ENCODE results near the gene WNT4. TPM values are rescaled to one million over a fixed set of nuclear protein-coding genes. Genes with fewer than 3 reads are reported as not detected.

Gene WNT4
- total RNA-seq, 2 experiments from 2014 or later = not detected

DNA sequence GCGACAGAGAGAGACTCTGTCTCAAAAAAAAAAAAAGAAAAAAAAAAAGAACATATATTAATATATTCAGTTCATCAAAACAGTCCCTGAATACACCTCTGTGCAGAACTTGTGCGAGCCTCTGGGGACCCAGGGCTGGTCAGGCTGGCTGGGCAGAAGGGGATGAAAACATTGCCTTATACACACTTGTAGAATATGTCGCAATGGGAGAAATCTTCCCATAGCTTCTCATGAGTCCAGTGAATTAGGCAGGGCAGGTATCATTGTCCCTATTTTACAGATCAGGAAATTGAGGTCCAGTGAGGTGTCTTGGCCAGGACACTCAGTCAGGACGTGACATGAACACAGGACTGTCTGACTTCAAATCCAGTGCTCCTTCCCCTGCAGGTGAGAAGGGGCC lies 12.6 kb upstream of the WNT4 start:
- Histone ChIP-seq H3K4me3 (ENCODE audit: low read length) (no peak overlapping the region), H3K27me3 (ENCODE audit: control insufficient read depth in 1 of 2, insufficient read depth in 2 of 2, low read length in 2 of 2) (peaks cover 0 to 8% of the 10 kb centered on the region in 2 experiments), H3K9me3 (ENCODE audit: control insufficient read depth in 1 of 2, insufficient read depth in 1 of 2, low read length in 2 of 2) (no peaks in the 10 kb centered on the region), H3K4me1 (ENCODE audit: insufficient read depth, low read length) (no peaks in the 10 kb centered on the region), H3K36me3 (ENCODE audit: insufficient read depth, low read length) (no peaks in the 10 kb centered on the region), H3K27ac (ENCODE audit: low read depth in 1 of 2, low read length in 2 of 2) (no peak overlapping the region)
- intact Hi-C loops (cut with DNase I, micrococcal nuclease) = no loop called here
- H3K4me3 Mint-ChIP-seq = no peak overlapping the region
- H3K4me1 Mint-ChIP-seq (ENCODE audit: low read depth) = no peaks in the 10 kb centered on the region
- POLR2A ChIA-PET = no interaction called here
- no peak for ATAC-seq (ENCODE audit: poor library complexity)
- TF ChIP-seq, protein P1, sequence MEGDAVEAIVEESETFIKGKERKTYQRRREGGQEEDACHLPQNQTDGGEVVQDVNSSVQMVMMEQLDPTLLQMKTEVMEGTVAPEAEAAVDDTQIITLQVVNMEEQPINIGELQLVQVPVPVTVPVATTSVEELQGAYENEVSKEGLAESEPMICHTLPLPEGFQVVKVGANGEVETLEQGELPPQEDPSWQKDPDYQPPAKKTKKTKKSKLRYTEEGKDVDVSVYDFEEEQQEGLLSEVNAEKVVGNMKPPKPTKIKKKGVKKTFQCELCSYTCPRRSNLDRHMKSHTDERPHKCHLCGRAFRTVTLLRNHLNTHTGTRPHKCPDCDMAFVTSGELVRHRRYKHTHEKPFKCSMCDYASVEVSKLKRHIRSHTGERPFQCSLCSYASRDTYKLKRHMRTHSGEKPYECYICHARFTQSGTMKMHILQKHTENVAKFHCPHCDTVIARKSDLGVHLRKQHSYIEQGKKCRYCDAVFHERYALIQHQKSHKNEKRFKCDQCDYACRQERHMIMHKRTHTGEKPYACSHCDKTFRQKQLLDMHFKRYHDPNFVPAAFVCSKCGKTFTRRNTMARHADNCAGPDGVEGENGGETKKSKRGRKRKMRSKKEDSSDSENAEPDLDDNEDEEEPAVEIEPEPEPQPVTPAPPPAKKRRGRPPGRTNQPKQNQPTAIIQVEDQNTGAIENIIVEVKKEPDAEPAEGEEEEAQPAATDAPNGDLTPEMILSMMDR (IDR thresholded peaks at IDR 0.05) = no peak
- CTCF ChIA-PET = no interaction called here
- H3K27ac Mint-ChIP-seq = no peak overlapping the region
- DNase-seq = no peak
- H3K9me3 Mint-ChIP-seq = no peaks in the 10 kb centered on the region
- no peaks in the 10 kb centered on the region for H3K36me3 Mint-ChIP-seq (ENCODE audit: low read depth)
- peaks cover 22% of the 10 kb centered on the region for H3K27me3 Mint-ChIP-seq

DNA sequence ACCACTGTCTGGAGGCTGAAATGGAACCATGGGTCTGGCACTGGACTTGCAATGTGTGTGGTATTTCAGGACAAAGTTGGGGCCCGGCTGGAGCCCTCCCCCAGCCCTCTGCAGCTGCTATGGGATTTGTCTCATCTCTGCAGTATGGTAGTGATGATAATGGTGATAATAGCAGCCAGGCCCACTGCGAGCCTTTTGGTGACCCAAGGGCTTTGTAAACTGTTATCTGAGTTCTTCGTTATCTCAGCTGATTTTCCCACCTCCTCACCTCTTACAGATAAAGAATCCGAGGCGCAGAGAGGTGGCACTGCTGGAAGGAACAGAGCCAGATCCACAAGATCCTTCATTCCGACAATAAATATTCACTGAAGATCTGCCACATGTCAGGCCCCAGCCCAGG lies 11.7 kb upstream of the WNT4 start:
- no peaks in the 10 kb centered on the region for H3K9me3 Mint-ChIP-seq
- Histone ChIP-seq H3K4me3 (ENCODE audit: low read length) (no peak overlapping the region), H3K9me3 (ENCODE audit: control insufficient read depth in 1 of 2, insufficient read depth in 1 of 2, low read length in 2 of 2) (no peaks in the 10 kb centered on the region), H3K36me3 (ENCODE audit: insufficient read depth, low read length) (no peaks in the 10 kb centered on the region), H3K27me3 (ENCODE audit: control insufficient read depth in 1 of 2, insufficient read depth in 2 of 2, low read length in 2 of 2) (peaks cover 0 to 8% of the 10 kb centered on the region in 2 experiments), H3K4me1 (ENCODE audit: insufficient read depth, low read length) (no peaks in the 10 kb centered on the region), H3K27ac (ENCODE audit: low read depth in 1 of 2, low read length in 2 of 2) (no peak overlapping the region)
- H3K4me1 Mint-ChIP-seq (ENCODE audit: low read depth) = no peaks in the 10 kb centered on the region
- TF ChIP-seq, protein P1 (IDR thresholded peaks at IDR 0.05) = no peak
- H3K4me3 Mint-ChIP-seq = no peak overlapping the region
- no peaks in the 10 kb centered on the region for H3K36me3 Mint-ChIP-seq (ENCODE audit: low read depth)
- no peak overlapping the region for H3K27ac Mint-ChIP-seq
- intact Hi-C loops (cut with DNase I, micrococcal nuclease) = no loop called here
- peaks cover 27% of the 10 kb centered on the region for H3K27me3 Mint-ChIP-seq
- ATAC-seq (ENCODE audit: poor library complexity) (no peak), DNase-seq (no peak)
- POLR2A ChIA-PET = no interaction called here
- CTCF ChIA-PET = no interaction called here

DNA sequence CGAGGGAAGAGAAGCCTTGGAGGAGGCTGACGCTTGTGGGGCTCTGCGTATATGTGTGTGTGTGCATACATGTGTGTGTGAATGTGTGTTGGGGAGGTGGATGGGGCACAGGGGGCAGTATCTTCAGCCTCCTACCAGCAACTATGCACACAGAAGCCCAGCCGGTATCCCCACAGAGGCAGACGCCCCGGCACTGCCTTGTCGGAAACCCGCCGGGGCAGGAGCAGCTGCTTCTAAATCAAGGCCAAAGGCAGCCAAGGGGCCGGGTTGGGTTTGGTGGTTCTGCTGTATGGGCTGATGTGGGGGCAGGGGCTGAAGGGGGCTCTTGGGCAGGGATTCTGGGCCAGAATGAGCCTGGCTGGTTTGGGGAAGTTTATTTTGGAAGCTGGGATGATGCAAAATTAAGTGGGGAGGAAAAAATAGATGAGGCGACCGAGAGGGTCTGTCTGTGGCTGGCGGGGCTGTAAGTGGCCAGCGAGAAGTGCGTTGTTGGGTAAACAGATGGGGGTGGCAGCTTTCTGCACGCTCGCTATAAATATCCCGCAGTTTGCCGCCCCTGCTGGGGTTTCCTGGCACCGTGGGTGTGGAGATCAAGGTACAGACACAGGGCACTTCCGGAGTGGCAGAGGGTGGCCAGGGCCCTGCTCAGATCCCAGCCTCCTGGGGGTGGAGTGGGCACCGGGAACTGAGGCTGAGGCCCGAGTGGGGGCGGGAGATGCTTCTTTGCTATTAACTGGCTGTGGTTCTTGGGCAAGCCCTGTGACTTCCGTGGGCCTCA lies 11.0 kb upstream of the WNT4 start:
- no peaks in the 10 kb centered on the region for H3K36me3 ChIP-seq (ENCODE audit: insufficient read depth, low read length)
- CTCF ChIA-PET = no interaction called here
- no peaks in the 10 kb centered on the region for H3K9me3 ChIP-seq (ENCODE audit: control insufficient read depth in 1 of 2, insufficient read depth in 1 of 2, low read length in 2 of 2)
- intact Hi-C loops (cut with DNase I, micrococcal nuclease) = no loop called here
- no peak overlapping the region for H3K4me3 ChIP-seq (ENCODE audit: low read length)
- no peaks in the 10 kb centered on the region for H3K36me3 Mint-ChIP-seq (ENCODE audit: low read depth)
- no peaks in the 10 kb centered on the region for H3K4me1 Mint-ChIP-seq (ENCODE audit: low read depth)
- H3K9me3 Mint-ChIP-seq = no peaks in the 10 kb centered on the region
- TF ChIP-seq, protein P1 (IDR thresholded peaks at IDR 0.05) = no peak
- H3K27ac ChIP-seq (ENCODE audit: low read depth in 1 of 2, low read length in 2 of 2) = no peak overlapping the region
- H3K27me3 Mint-ChIP-seq = peaks cover 33% of the 10 kb centered on the region
- ATAC-seq (ENCODE audit: poor library complexity) (no peak), DNase-seq (no peak)
- no peak overlapping the region for H3K4me3 Mint-ChIP-seq
- H3K4me1 ChIP-seq (ENCODE audit: insufficient read depth, low read length) = no peaks in the 10 kb centered on the region
- POLR2A ChIA-PET = no interaction called here
- no peak overlapping the region for H3K27ac Mint-ChIP-seq
- peaks cover 0 to 8% of the 10 kb centered on the region in 2 experiments for H3K27me3 ChIP-seq (ENCODE audit: control insufficient read depth in 1 of 2, insufficient read depth in 2 of 2, low read length in 2 of 2)

Measured in CD4-positive, alpha-beta T cell (primary cell).